ENCODE results near the gene NADK.
"Not testable (repeated sequence)": the region's sequence is repeated elsewhere in the genome, so short reads cannot be mapped to it uniquely, and the experiment has no call there.

NADK gene

DNA sequence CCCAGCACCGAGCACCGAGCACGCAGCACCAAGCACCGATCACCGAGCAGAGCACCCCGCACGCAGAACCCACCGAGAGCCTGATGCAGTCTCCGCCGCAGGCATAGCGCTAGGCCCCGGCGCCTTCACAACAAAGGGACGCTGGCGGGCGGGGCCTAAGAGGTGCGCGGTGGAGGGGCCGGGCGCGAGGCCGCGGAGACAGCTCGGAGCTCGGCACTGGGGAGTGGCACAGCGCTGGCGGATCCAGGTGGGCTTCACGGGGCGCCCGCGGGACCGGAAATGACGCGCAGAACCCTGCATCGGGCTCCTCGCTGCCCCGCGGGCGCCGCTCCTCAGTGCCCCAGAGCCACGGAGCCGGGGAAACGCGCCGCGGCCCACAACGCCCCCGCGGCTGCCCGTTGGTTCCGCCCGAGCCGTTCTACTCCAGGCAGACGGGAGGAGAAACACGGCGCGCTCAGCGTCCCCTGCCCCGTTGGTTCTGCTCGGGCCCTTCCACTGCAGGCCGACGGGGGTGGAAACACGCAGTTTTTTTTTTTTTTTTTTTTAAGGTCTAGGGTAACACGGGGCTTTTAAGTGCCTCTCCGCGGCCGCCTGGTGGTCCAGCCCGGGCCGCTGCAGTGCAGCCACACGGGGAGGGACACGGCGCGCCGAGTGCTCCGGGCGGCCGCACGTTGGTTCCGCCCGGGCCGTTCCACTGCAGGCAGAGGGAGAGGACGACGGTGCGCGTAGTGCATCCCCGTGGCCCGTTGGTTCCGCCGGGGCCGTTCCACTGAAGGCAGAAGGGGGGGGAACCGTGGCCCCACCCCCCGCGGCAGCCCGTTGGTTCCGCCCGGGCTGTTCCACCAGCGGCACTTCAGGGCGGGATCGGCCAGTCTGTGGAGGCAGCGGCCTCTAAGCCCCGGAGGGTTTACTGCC, 32.4 kb downstream of the NADK start:
- peak; percentile 96 for DNase-seq

DNA sequence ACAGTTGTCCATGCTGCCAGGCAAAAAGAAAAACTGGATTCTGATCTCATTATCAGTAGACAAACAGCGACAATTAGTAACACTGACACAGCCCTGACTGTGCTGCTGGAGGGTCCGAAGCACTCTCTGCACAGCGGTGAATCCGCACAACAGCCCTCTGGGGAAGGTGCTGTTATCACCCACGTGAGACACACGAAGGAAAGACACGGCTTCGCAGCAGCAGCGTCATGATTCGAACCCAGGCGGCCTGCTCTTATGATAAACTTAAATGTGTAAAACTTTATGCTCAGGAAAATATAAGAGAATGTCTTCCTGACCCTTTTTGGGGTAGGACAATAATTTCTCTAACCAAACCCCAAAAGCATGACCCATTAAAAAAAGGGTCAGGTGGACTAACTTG, 35.7 kb downstream of the NADK start:
- DNase-seq, result not testable (repeated sequence)

DNA sequence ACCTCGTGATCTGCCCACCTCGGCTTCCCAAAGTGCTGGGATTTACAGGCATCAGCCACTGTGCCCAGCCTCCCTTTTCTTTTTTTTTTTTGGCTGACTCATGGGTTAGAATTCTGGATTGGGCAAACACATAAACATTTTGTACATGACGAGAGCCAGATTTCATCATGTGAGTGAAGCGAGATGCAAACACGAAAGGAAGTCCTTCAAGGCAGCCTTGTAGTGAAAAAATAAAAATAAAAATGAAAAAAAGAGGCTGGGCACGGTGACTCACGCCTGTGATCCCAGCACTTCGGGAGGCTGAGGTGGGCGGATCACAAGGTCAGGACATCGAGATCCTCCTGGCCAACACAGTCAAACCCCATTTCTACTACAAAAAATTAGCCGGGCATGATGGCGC, 37.3 kb downstream of the NADK start:
- DNase-seq, result not testable (repeated sequence)

DNA sequence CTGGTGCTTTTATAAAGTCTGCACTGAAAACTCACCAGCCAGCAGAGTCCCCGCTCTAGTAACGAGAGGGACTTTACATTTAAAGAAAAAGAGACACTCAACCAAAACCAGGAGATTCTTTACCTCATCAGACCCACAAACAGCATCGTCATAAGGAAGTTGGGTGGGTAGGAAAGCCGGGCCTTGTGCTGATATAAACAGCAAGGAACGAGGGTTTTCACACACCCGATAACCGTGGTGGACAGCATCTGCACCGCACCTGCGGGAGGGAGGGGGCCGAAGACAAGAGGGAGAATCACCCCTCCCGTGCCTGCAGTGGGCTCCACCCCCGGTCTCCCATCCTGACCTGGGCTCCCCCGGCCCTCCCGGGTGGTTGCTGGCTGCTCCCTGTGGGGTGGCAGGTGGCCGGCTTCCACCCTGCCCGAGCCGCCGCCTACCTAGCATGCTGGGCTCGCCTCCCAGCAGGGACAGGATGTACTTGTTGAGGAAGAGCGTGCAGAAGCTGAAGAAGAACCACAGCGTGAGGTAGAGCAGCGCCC, 39.4 kb downstream of the NADK start:
- not testable (repeated sequence) for DNase-seq

DNA sequence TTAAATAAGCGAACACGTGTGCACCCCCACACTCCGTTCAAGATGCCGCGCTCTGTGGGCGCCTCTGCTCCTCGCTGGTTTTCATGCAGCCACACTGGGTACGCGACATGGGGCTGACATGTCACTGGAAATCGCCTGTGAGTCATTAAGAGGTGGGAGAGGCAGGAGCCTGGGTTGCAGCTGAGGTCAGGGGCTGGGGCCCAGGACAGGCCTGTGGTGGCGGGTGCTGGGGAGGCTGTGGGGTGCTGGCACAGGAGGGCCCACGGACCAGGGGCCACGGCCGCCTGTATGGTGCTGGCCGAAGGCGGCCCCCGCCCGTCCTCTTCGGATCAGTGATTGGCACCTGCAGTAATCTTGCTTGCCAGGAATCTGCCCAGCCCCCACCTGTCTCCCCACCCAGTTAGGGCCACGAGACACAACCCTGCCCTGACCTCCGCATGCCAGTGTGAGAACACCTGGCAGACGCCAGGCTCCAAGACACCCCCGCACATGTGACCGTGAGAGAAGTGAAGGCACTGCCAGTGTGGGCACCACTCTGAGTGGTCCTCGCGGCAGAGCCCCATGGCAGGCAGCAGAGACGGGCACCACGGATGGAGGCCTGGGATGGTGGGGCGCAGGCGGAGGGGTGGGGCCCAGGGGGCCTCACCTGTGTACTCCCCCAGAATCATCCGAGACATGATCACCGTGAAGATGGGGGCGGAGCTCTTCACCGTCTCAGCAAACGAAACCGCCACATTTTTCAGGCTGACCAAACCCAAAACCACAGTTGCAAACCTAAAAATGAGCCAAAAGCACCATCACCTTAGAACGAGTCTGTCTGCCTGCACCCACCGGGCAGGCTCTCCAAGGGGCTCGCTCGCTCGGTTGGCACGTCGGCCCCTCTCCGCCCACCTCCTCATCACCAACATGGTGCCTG, 40.3 kb downstream of the NADK start:
- not testable (repeated sequence) for DNase-seq

DNA sequence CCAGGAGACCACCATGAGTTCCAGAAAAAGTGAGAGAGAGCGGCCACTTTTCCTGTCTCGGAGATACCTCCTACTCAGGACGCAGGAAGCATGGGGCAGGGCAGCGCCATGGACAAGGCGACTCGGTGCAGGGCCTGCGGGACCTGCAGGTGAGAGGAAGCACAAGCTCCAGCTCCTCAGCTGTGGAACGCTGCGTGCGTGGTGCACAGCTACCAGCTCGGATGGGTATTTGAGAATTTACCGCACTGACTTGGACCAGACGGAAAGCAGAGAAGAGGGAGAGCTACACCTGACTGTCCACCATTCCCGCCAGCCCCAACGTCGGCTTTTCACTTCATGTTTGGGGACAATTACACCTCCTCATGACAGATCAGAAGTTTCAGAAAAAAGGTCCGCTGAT, 45.9 kb downstream of the NADK start:
- DNase-seq, result no peak

DNA sequence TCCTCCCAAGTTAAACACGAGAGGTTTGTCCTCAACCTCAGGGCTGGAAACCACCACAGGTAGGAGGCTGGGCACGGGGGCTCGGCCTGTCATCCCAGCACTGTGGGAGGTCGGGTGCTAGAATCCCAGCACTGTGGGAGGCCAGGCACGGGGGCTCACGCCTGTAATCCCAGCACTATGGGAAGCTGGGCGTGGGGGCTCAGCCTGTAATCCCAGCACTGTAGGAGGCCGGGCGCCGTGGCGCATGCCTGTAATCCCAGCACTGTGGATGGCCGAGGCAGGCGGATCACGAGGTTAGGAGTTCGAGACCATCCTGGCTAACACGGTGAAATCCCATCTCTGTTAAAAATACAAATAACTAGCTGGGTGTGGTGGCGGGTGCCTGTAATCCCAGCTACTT, 47.4 kb downstream of the NADK start:
- no peak for DNase-seq

DNA sequence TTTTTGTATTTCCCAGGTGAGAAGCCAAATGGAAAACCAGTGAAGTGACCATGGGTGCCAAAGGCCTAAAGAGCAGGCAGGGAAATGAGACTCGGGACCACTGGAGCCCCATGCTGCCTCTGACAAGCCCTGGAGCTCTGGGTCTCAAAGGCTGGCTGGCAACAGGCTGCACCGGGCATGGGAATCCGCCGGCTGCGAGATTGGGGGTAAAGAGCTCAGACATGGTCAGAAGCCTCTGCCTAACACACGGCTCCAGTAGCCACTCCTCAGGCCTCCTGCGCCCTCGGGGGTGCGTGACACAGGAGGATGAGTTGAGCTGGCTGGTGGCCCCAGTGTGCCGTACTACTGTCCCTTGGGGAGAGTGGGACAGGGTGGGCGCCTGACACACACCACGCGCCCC, 48.0 kb downstream of the NADK start:
- not testable (repeated sequence) for DNase-seq

DNA sequence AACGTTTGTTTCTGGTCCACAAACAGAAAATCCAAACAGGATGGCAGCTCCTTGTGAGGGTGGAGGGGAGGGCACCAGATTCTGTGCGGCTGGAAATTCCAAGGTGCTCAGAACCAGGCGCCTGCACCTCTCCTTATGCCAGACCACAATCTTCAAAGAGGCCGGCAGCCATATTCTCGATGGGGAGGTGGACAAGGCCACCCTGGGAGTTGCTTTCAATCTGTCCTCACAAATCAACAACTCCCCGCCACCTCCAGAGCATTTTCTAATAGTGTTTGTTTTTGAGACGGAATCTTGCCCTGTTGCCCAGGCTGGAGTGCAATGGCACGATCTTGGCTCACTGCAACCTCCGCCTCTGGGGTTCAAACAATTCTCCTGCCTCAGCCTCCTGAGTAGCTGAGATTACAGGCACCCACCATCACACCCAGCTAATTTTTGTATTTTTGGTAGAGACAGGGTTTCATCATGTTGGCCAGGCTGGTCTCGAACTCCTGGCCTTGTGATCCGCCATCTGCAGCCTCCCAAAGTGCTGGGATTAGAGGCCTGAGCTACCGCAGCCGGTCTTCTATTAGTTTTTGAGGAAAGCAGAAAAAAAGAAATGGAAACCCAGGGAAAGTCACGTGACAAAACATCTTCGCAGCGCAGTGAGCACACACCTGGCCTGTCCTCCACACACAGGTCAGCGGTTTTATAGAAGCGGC, 49.0 kb downstream of the NADK start:
- DNase-seq, result not testable (repeated sequence)

DNA sequence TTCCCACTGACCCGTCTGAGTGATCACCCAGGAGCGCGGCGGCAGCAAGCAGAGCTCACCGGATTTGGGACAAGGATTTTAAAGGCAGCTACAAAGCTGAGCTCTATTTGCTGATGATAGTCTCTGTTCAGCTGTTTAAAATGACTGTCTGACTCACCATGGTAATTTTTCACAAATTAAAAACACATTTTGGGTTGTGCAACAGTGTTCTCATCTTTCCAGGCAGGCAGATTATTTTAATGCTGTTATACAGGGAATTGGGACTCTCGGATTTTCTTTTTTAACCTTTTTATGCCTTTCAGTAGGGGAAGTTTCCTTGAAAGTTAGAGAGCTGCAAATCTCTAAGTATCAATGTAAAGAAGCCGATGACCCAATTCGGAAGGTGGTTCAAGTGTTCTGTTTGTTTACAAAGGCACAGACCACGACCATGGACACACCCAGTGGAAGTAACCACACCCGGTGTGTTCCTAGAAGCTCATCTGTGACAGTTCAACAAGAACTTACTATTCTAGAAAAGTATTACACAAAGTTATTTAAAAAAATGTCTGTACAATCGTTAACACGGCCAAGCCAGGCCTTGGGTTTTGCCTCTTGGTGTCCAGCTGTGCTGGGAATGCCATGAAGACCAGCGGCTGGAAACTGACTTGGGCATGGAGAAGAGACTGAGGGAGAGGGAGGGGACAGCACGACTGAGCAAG, 49.8 kb downstream of the NADK start:
- not testable (repeated sequence) for DNase-seq

DNA sequence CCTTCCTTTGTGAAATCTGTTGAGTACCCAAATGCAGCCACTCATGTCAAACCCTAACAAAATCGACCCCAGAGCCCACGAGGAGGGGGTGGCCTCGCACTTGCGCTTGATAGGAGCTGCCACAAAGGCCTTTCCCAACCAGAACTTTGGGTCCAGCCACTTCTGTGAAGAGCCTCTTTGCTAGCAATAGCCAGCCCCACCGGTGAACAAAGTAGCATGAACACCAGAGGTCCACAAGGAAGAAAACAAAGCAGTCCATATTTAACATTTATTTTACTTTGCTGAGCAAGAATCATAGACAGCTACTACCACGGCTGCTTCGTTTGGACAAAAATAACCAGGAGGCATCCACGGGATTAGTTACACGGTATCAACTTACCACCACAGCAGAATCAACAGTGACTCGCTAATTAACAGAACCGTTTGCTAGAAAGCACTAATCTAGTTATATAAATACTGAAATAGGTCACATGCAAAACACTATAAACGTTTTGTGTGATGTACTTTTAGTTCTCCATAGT, 51.1 kb downstream of the NADK start:
- not testable (repeated sequence) for DNase-seq

DNA sequence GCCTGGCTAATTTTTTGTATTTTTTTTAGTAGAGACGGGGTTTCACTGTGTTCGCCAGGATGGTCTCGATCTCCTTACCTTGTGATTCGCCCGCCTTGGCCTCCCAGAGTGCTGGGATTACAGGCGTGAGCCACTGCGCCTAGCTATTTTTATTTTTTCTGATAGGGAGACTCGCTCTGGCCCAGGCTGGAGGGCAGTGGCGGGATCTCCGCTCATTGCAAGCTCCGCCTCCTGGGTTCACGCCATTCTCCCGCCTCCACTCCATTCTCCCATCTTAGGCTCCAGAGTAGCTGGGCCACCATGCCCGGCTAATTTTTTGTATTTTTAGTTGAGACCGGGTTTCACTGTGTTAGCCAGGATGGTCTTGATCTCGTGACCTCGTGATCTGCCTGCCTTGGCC, 52.2 kb downstream of the NADK start:
- not testable (repeated sequence) for DNase-seq

DNA sequence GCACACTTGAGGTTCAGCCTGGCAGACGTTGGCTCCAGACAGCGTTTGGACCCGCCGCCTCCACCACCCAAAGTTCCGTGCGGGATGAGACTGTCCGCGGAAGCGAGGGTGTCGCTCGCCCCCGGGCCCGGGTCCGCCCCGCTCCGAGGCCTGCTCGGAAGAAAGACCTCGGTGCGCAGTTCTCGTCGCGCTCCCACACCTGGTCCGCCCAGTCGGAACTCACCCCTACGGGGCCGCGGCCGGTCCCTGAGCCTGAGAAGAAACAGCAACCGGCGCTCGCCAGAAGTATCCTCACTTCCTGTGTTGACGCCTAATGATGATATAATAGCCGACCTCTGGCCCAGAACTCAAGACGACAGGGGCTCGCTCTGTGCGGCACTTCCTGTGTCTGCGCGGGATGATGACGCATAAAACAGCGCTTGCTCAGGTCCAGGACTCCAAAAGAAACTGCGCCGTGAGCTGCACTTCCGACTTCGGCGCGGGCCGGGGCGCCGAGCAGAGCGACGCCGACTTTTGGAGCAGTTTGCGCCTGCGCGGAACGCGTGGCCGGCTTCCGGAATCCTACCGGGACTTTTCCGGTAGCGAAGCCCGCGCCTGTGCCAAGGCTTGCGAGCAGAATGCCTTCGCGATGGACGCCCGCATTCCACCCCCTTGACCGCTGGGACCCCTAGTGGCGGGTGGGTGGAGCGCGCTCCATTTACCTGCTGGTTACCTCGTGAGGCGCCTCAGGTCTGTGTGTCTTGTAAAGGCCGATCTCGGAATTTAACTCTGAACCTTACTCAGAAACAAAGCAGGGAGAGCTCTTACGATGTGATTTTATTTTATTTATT, 54.0 kb downstream of the NADK start, which contains the start of gene CDK11A:
Gene CDK11A, minus strand, starts transcription at position 323 of the 830 bp plus-strand sequence. CDS start 1,539 bp downstream, outside the sequence.
- DNase-seq, result peak; percentile 94

DNA sequence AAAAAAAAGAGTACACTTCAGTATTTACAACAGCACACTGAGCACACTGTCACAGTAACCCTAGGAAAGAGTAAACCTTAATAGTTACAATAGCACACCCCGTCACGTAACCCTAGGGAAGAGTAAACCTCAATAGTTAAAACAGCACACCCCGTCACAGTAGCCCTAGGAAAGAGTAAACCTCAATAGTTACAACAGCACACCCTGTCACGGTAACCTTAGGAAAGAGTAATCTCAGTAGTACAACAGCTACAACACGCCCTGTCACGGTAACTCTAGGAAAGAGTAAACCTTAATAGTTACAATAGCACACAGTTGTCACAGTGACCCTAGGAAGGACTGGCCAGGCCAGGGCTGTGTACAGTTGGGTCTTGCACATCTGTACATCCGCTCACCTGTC, 57.1 kb downstream of the NADK start:
- no peak for DNase-seq

DNA sequence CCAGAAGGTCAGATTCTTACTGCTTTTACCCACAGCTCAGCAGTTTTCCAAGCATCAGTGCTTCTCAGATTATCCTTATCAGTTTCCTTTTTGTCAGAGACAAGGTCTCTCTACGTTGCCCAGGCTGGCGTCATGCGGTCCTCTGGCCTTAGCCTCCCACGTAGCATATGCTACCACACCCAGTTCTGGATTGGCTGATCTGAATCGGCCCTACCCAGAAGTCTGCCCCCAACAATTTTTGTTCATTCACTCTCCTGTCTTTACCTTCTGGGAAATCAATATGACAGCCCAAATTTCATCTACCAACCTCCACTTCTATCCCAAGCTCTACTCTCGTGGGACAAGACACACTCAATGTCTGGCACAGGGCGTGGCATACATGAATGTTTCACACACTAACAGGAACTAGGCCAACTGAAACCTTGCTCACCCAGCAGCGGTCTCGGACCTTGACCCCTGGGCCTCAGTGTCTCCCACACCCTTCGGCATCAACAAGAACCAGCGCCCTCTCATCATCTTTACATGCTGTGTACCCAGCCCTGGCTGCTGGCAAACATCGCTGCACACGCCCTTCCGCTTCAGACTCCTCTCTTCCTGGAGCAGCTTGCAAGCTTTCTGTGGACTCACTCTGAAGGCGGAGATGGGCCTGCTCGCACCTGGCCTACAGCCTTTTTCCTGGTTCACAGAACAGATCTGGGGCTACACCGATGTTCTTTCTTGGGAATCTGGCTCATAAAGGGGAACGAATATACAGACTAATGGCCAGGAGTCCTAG, 63.0 kb downstream of the NADK start:
- DNase-seq, result not testable (repeated sequence)

DNA sequence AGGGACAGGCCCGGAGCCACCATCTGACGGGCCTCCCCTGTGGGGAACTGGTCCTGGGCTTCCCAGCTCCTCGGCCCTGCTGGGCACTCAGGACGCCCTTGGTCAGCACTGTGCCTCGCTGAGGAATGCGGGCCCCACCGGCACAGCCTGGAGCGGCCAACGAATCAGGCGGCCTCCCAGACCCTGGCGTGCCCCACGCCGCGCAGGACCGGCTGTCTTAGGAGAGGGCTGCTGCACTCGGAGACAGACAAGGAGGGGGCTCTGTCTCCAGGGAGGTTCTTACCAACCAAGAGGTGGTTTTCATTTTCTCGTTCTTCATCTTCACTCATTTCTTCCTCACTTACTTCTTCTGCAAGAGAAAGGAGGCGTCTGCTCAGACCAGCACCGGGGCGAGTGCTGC, 70.4 kb downstream of the NADK start:
- DNase-seq, result not testable (repeated sequence)

DNA sequence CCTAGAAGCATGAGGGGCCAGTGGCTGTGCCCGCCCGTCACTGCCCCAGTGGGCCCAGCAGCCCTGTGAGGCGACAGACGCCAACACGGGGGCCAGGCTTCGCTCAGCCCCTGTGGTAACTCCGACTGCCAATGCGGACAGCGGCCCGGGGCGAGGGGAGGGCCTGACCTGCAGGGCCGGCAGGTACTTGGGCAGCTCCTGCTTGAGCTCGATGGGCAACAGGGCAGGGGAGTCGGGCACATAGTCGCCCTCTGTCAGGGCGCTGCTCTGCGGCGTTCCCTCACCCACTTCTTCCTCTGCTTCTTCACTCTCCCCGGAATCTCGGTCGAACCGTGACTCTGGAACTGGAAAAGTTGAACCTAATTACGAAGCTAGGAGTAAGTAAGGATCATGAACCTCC, 71.0 kb downstream of the NADK start:
- DNase-seq, result not testable (repeated sequence)

DNA sequence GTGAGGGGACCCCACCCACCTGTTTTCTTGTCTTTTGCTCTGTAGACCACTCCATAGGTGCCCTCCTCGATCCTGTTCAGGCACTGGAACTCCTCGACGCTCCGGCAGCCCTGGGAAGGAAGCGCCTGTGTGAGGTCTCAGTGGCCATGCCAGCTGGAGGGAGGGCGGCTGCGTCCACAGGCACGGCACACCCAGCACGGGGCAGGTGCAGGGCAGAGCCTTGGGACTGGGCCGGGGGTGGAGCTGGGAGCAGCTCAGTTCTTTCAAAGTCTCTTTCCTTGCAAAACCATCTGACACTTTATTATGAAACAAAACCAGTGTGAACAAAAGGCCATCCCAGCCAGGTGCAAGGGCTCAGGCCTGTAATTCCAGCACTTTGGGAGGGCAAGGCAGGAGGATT, 72.6 kb downstream of the NADK start:
- not testable (repeated sequence) for DNase-seq

DNA sequence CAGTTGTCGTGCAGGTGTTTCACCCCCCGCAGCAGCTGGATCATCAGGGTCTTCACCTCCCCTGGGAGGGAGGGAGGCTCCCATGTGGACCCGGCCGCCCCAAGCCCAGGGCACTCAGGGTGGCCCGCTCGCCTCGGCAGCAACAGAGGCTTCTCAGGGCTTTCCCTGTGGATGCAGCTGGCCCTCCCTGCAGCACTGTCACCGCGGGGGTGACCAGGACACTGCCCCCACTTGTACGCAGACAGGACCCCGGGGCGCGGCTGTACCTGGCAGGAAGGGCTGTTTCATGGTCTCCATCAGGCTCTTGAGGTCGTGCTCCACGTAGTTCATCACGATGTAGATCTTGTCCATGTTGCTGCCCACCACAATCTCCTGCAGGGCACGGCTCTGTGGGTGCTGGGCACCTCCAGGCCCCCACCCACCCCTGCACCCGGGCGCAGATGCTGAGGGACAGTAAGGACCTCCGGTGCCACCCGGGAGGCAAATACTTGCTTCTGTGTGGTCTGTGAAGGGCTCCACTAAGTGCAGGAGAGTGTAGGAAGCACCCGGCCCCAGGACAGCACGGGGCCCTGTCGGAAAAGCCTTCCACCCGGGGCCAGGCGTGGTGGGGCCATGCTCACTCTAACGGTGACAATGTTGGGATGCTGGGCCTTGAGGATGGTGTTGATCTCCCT, 73.8 kb downstream of the NADK start:
- DNase-seq, result not testable (repeated sequence)
